CD4-positive, alpha-beta T cell treated with Interleukin-17A for 1 hour (primary cell): ENCODE measurements around the gene DCTN1.
"Not testable (repeated sequence)": the region's sequence is repeated elsewhere in the genome, so short reads cannot be mapped to it uniquely, and the experiment has no call there.

Experiments
- DNase-seq: peaks from one replicate; pipeline ENCODE4 v3.0.0-alpha.2; 2020

DCTN1 gene

DNA sequence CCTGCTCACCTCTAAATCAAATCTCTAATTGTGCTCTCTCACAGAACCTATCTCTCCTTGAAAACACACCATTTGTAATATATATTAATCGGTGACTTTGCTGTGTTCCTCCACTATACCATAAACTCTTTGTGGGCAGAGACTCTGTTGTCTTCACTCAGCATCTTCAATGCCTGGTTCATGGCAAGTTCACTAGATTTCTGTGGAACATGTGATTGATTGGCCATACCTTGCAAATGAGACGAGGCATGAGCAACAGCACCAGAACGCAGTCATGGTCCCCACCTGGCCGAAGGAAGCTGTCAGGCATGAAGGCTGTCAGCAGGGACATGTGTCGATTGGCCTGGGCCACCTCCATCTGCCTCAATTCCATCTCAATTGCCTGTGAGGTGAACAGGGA is 11.6 kb downstream of the DCTN1 start:
- DNase-seq, result no peak

DNA sequence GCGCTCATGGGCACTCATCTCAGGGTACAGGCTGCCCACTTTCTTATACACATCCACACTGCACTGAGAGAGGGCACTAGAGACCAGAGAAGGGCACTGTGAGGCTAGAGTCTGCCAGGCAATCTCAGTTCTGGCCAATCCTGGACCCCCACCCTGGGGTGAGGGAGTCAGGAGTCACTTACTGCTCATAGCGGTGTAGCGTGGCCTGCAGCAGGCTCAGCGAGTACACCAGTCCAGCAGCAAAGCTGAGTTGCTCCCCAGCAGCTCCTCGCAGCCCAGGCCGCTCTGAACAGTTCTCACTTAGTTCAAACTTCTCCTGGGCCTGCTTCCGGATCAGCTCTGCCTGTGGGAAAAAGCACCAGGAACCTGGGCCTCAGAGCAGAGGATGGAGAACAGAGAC is 12.3 kb downstream of the DCTN1 start:
- no peak for DNase-seq

GRCh38 chr2:74366036-74366435 is 14.1 kb downstream of the DCTN1 start:
- no peak for DNase-seq

DNA sequence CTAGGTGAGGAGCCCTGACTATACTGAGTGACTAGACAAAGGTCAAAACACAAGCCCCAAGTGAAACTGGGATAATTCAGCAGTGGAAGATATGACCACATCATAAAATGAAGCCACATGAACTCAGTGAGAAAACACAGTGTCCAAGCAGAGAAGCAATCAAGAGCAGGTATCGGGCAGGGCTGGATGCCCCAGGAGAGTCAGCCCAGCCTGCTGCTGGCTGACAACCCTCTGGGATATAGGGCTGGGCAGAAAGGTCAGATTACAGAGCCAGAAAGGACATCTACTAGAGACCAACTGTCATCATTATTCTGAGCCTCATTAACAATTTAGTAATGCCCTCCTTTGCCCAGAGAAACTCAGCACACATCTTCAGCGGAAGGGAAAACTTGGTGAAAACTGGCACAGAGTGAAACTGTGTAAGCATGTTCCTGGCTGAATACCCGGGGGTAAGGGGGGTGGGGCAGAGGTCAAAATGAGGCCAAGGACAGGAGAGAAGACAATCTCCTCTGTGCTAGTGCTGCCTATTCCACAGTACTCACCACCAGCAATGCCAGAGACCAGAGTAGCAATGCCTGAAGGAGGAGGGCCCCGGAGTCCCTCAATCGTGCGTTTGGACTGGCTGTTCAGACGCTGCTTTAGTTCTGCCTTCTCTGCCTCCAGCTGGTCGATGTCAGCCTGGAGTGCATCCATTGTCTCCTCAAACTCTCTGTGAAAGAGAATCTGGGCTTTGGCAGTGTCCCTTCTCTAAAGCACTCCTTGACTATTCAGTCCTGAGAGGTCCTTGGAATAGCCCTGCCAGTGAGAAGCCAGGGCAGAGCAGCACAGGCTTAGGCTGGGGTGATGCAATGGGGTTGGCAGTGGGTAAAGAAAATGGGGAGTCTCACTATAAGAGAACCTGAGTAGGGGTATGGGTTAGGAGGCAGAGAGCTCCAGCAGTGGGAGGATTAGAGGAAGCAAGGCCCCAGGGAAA is 15.3 kb downstream of the DCTN1 start:
- DNase-seq, result no peak

DNA sequence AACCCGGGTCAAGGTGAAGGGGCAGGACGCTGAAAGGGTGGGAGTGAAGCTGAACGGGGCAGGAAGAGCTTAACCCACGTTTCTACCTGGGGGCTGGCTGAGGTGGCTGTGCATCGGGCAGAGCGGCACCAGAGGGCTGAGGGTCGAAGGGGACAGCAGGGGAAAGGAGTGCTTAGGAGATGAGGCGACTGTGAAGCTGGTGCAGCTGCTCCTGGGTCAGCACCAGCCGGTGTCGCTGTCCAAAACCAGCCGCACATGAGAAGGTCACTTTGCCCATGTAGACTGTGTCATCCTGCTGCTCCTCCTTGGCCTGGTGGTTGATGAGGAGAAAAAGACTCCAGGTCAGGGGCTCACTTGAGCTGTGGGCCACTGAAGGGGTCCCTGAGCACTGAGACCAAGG is 18.8 kb downstream of the DCTN1 start:
- DNase-seq, result no peak

DNA sequence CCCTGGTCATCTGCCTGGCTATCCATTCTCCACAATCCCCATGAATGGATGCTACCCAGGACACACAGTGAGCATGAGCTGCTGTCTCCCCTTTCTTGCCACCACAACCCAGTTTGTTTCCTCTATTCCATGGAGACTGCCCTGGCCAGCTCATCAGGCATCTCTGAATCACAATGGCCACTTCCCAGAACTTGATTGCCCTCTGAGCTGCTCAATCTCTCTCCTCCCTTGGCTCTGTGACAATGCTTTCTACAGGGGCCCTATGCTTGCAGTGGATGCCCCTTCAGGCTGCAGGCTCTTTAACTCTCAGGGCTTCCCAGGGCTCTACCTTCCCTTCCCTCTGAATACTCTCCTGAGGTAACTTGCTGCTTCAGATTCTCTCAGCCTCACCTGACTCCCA is 22.5 kb downstream of the DCTN1 start:
- DNase-seq, result no peak

- no peak for DNase-seq
These were observed 30.2 kb downstream of the DCTN1 start for GRCh38 chr2:74349889-74350288.

DNA sequence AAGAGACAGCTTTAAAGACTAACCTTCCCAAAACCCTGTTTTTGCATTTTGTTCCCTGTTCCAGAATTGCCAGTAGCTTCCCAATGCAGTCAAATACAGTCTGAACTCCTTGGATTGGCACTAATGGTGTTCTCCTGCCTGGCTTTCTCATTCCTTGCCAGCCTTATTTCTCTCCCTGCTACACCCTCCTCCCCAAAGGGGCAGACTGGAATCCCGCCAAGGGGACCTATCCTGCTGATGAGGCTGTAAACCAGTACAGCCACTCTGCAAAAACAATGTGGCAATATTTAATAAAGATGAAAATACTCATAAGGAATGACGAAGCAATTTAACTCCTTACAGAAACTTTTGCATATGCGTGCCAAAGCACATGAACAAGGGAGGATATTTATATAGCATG is 32.4 kb downstream of the DCTN1 start:
- DNase-seq, result no peak

- no peak for DNase-seq
These were observed 32.8 kb downstream of the DCTN1 start for GRCh38 chr2:74347303-74347702.

- no peak for DNase-seq
These were observed 34.7 kb downstream of the DCTN1 start for GRCh38 chr2:74345272-74345943.

DNA sequence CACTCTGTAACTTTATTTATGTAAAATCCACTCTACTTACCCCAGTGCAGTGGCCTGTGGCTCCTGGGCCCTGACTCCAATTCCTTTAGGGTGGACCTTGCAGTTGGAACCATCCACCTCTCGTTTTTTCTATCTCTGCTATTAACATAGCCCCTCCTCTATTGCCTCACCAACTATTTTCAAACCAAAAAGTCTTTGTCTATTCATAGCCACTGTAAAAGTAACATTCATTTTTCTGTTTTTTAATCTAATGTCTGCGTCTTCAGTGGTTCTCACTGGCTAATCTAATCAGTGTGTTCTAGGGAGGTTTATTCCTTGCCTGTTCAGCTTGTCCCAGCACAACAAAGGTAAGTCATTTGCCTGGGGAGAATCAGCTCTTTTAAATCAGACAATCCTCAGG is 36.8 kb downstream of the DCTN1 start, which contains the start of gene SLC4A5:
SLC4A5 (minus strand) TSS at position 101 of the 400 bp plus-strand sequence. CDS start 28,393 bp downstream, outside the sequence.
- DNase-seq, result no peak

DNA sequence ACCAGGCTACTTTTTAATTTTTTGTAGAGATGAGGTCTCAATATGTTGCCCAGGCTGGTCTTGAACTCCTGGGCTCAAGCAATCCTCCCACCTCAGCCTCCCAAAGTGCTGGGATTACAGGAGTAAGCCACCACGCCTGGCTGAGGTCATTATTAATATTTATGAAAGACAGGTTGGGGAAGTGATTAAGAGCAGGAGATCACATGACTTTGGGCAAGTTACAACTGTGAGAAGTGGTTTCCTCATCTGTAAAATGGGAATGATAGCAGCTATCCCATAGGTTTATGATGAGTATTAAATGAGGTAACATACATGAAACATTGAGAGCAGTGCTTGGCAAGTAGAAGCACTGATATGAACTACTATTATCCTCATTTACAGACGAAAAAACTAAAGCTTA is 43.9 kb downstream of the DCTN1 start:
- DNase-seq, result not testable (repeated sequence)

- DNase-seq, result peak; percentile 78
These were observed 45.2 kb downstream of the DCTN1 start for GRCh38 chr2:74334931-74335333.

- DNase-seq, result no peak
These were observed 46.1 kb downstream of the DCTN1 start for GRCh38 chr2:74333896-74334586.

GRCh38 chr2:74333175-74333574 is 46.9 kb downstream of the DCTN1 start:
- no peak for DNase-seq

DNA sequence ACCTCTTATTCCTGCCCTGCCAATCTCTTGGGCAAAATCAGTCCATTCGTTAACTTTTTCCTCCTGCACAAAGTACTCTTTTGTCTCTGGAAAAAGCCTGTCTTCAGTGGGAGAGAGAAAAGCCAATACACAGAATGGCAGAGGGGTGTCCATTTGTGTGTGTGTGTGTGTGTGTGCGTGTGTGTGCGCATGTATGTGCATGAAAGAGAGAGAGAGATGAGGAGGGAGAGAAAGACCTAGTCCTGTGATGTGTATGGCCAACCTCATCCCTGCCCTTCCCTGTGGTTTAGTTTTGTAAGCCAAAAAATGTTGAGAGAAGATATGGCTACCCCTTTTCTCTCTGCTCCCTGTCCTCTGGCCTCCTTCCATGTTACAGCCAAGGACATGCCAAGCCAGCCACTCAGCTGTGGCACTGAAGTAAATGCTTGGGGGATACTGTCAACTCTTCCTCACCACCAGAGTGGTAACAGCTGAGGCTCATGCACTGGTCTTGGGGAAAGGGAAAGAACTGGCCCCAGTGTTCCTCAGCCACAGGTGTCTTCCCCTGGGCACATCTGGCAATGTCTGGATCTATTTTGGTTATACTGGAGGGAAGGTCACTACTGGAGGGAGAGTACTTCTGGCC is 47.4 kb downstream of the DCTN1 start:
- no peak for DNase-seq

DNA sequence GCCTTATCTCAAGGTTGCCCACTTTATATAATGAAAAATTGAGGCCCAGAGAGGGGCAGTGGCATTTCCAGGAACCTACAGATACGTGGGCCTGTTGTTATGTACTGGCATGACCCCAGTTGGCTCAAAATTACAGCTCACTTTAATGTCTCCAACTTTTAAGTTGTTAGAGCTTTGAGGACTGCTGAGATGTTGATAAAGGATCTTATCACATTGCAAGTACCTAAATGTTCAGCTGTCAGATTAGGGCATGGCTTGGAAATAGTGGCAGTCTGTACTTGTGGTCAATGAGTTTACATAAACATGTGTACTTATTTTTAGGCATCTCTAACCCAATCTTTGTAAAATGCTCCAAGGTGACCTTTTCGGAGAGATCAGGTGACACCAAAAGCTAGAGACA is 51.5 kb downstream of the DCTN1 start:
- DNase-seq, result no peak

DNA sequence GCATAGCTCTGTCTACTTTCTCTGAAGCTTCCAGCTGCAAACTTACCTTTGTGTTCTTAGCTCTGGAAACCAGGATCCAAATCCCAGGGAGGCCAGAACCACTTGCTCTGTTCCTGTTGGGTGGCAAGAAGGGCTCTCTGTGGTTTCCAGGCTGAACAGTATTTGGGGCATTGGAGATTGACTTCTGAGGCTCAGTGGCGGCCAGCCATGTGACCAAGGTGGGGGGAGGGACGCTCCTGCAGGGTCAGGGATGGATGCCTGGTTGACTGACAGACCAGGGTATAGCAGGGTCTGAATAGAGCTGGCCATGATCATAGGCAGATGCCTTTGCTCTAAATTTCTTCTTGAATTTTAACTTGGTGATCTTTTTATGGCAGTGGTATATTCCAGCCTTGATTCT is 52.0 kb downstream of the DCTN1 start:
- DNase-seq, result no peak

DNA sequence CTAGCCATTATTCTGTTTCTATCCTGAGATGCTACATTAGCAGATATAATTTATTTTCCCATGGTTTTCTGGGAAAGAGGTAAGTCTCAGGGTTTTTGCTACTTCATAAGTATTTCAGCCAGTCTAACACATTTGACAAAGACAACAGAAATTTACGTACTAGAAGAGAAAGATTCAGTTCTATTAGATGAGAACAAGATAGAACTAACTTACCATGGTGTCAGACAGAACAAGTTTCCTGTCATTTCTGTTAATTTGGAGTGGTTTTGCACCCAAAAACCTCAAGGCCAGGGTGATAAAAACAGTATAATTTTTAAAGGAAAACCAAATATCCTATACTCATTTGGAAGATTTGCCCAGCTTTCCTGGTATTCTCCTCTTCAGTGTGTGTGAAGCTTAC is 52.5 kb downstream of the DCTN1 start:
- DNase-seq, result no peak

DNA sequence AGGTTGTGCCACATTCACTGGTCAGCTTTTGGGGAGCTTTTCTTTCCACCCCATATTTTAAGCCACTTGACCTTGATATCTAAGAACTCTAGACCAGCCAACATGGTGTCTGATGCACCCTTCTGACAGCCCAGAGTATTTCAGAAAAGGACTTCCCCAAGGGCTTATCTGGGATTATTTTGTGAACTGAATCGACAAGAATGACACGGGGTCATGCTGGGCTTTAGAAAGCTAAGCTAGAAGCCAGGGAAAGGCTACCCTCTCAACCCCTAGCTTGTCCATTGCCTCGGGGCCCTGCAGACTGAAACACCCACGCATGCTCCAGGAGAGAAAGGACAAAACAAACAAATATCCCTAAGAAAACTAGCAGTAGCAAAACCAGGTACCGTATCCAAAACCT is 52.9 kb downstream of the DCTN1 start:
- no peak for DNase-seq

DNA sequence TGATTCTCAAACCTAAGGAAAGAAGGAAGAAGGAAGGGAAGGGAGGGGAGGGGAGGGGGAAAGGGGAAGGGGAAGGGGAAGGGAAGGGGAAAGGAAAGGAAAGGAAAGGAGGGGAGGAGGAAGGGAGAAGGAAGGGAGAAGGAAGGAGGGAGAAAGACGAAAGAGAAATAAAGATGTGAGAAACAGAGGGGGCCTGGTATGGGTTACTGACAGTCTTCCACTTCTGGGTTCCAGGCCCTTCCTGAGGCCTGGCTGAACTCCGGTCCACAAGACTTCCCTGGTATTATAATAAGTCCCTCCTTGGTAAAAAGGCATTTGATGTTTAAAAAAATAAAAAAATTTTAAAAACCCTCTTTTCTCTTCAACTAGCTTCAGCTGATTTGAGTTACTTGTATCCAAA is 54.3 kb downstream of the DCTN1 start:
- no peak for DNase-seq

GRCh38 chr2:74321737-74322136 is 58.4 kb downstream of the DCTN1 start:
- DNase-seq, result no peak

- no peak for DNase-seq
These were observed 62.4 kb downstream of the DCTN1 start for GRCh38 chr2:74317701-74318100.
